Measurements from ENCODE around the gene RALGPS1. TPM values are rescaled to one million over a fixed set of nuclear protein-coding genes. Genes with fewer than 3 reads are reported as not detected.

The RALGPS1 gene
- polyA plus RNA-seq, 1 experiment = 1.7 TPM

- CTCF ChIA-PET = no interaction called here
- no peak for DNase-seq (ENCODE audit: low read depth)
- Histone ChIP-seq H3K36me3 (ENCODE audit: control insufficient read depth, insufficient read depth, low read length) (no peaks in the 10 kb centered on the region), H3K27me3 (ENCODE audit: control insufficient read depth, insufficient read depth, low read length) (peaks cover 2% of the 10 kb centered on the region; the same call in 1 of the 2 replicates), H3K4me3 (ENCODE audit: low read depth, low read length) (no peak overlapping the region)
- POLR2A ChIA-PET = no interaction called here
- TF ChIP-seq CTCF (IDR thresholded peaks at IDR 0.05; ENCODE audit: insufficient read depth, low read depth, low read length) = no peak
Measured at GRCh38 chr9:127074561-127075548, 160.3 kb downstream of the RALGPS1 start.

GRCh38 chr9:127075624-127076372 is 161.2 kb downstream of the RALGPS1 start:
- DNase-seq (ENCODE audit: low read depth) = no peak
- no peak for TF ChIP-seq CTCF (IDR thresholded peaks at IDR 0.05; ENCODE audit: insufficient read depth, low read depth, low read length)
- CTCF ChIA-PET = no interaction called here

GRCh38 chr9:127076860-127077643 is 162.5 kb downstream of the RALGPS1 start:
- no peak for TF ChIP-seq CTCF (IDR thresholded peaks at IDR 0.05; ENCODE audit: insufficient read depth, low read depth, low read length)
- CTCF ChIA-PET = interaction anchor here (1.0 kb wide), 3 partner anchors 10 to 34 kb away, joined by 3 read pairs; no protein-coding TSS in a partner anchor
- POLR2A ChIA-PET = no interaction called here

More at GRCh38 chr9:127075624-127076372, 161.2 kb downstream of the RALGPS1 start:
- peaks cover 2% of the 10 kb centered on the region; the same call in 1 of the 2 replicates for H3K27me3 ChIP-seq (ENCODE audit: control insufficient read depth, insufficient read depth, low read length)
- H3K36me3 ChIP-seq (ENCODE audit: control insufficient read depth, insufficient read depth, low read length) = no peaks in the 10 kb centered on the region
- POLR2A ChIA-PET = no interaction called here
- no peak overlapping the region for H3K4me3 ChIP-seq (ENCODE audit: low read depth, low read length)

GRCh38 chr9:127077644-127077946 is 163.0 kb downstream of the RALGPS1 start:
- H3K27me3 ChIP-seq (ENCODE audit: control insufficient read depth, insufficient read depth, low read length) = peaks cover 2% of the 10 kb centered on the region; the same call in 1 of the 2 replicates
- ChIA-PET POLR2A (no interaction called here), CTCF (interaction anchor here (1.0 kb wide), 3 partner anchors 9 to 34 kb away, joined by 3 read pairs; no protein-coding TSS in a partner anchor)
- no peaks in the 10 kb centered on the region for H3K36me3 ChIP-seq (ENCODE audit: control insufficient read depth, insufficient read depth, low read length)
- TF ChIP-seq CTCF (IDR thresholded peaks at IDR 0.05; ENCODE audit: insufficient read depth, low read depth, low read length) = no peak
- H3K4me3 ChIP-seq (ENCODE audit: low read depth, low read length) = no peak overlapping the region
- no peak for DNase-seq (ENCODE audit: low read depth)

More at GRCh38 chr9:127076860-127077643, 162.5 kb downstream of the RALGPS1 start:
- H3K36me3 ChIP-seq (ENCODE audit: control insufficient read depth, insufficient read depth, low read length) = no peaks in the 10 kb centered on the region
- no peak overlapping the region for H3K4me3 ChIP-seq (ENCODE audit: low read depth, low read length)
- DNase-seq (ENCODE audit: low read depth) = no peak
- peaks cover 2% of the 10 kb centered on the region; the same call in 1 of the 2 replicates for H3K27me3 ChIP-seq (ENCODE audit: control insufficient read depth, insufficient read depth, low read length)

Data from BJ (cell line).